SK-N-SH (cell line): ENCODE measurements around the gene MAD1L1. TPM values are rescaled to one million over a fixed set of nuclear protein-coding genes. Genes with fewer than 3 reads are reported as not detected.

Experiments used
- CTCF ChIA-PET: fragments of 300-600, 350-600 bp; formaldehyde crosslinking; extraction: SDS; loops from one replicate; lab custom pipeline; 2021; lab: Yijun Ruan, JAX
- POLR2A ChIA-PET: fragments of 350-600 bp; sonication (Branson Sonifier 250); formaldehyde crosslinking; extraction: SDS; loops from one replicate; lab custom pipeline; 2020; ENCODE audit warnings: antibody characterized with exemption, inconsistent platforms; lab: Yijun Ruan, JAX
- DNase-seq: peaks from one replicate; pipeline ENCODE4 v3.0.0; 2012
- H2AFZ ChIP-seq: fragments of 200-600 bp; sonication (generic); 2 replicates; pipeline ENCODE4 v1.8.1; 2016; ENCODE audit warnings: antibody characterized with exemption, mild to moderate bottlenecking, low read depth
- H3F3A ChIP-seq: fragments of 200-600 bp; sonication (generic); replicated peaks from 2 replicates; pipeline ENCODE3; 2016; ENCODE audit warnings: antibody characterized with exemption, mild to moderate bottlenecking; ENCODE audit not compliant: insufficient read depth
- H3K27ac ChIP-seq, 2 experiments: fragments of 200-500 bp in 1 of 2; fragments of 200-600 bp in 1 of 2; sonication (Bioruptor generic) in 1 of 2; sonication (generic), shearing (Covaris generic) in 1 of 2; 2 replicates each; pipeline versions ENCODE4 v1.5.1 to v1.6.1; 2014 to 2016; ENCODE audit warnings: low read depth in 2 of 2, inconsistent platforms in 1 of 2, low read length in 1 of 2, mild to moderate bottlenecking in 1 of 2, mixed read lengths in 1 of 2
- H3K27me3 ChIP-seq: fragments of 200-600 bp; sonication (generic), shearing (Covaris generic); 2 replicates; pipeline ENCODE4 v1.6.1; 2016; ENCODE audit warnings: mixed run types; ENCODE audit not compliant: insufficient read depth
- H3K36me3 ChIP-seq, 2 experiments: fragments of 200-500 bp in 1 of 2; fragments of 200-600 bp in 1 of 2; sonication (Bioruptor generic) in 1 of 2; sonication (generic) in 1 of 2; replicated peaks in 1 of 2; 2 replicates each; pipeline versions ENCODE3 to v1.5.1; 2014 to 2016; ENCODE audit warnings: low read length in 1 of 2, mild to moderate bottlenecking in 1 of 2; ENCODE audit not compliant: insufficient read depth in 2 of 2, control insufficient read depth in 1 of 2
- H3K4me1 ChIP-seq, 2 experiments: fragments of 200-500 bp in 1 of 2; fragments of 200-600 bp in 1 of 2; sonication (Bioruptor generic) in 1 of 2; sonication (generic), shearing (Covaris generic) in 1 of 2; 2 replicates each; pipeline versions ENCODE4 v1.5.1 to v1.6.1; 2014 to 2016; ENCODE audit warnings: low read depth in 1 of 2, low read length in 1 of 2, mixed run types in 1 of 2; ENCODE audit not compliant: insufficient read depth in 2 of 2, control insufficient read depth in 1 of 2
- H3K4me2 ChIP-seq: fragments of 200-600 bp; sonication (generic), shearing (Covaris generic); 2 replicates; pipeline ENCODE4 v1.6.1; 2017; ENCODE audit warnings: mixed run types
- H3K4me3 ChIP-seq, 2 experiments: fragments of 200-500 bp in 1 of 2; fragments of 200-600 bp in 1 of 2; sonication (Bioruptor generic) in 1 of 2; sonication (generic), shearing (Covaris generic) in 1 of 2; 2 replicates each; pipeline versions ENCODE4 v1.5.1 to v1.8.1; 2014 to 2016; ENCODE audit warnings: low read depth in 2 of 2, inconsistent platforms in 1 of 2, low read length in 1 of 2, mild to moderate bottlenecking in 1 of 2, mixed read lengths in 1 of 2, moderate library complexity in 1 of 2
- H3K79me2 ChIP-seq: fragments of 200-600 bp; sonication (generic); 2 replicates; pipeline ENCODE4 v1.8.1; 2017; ENCODE audit warnings: mild to moderate bottlenecking; ENCODE audit not compliant: insufficient read depth
- H3K9ac ChIP-seq: fragments of 200-600 bp; sonication (generic); 2 replicates; pipeline ENCODE4 v1.6.1; 2017; ENCODE audit warnings: mixed run types
- H3K9me2 ChIP-seq: fragments of 200-600 bp; sonication (generic); 2 replicates; pipeline ENCODE4 v1.6.1; 2017; ENCODE audit warnings: mixed run types
- H3K9me3 ChIP-seq: fragments of 200-600 bp; sonication (generic); 2 replicates; pipeline ENCODE4 v1.6.1; 2017; ENCODE audit warnings: mixed run types, mild to moderate bottlenecking, moderate library complexity
- H4K20me1 ChIP-seq: fragments of 200-600 bp; sonication (generic); 2 replicates; pipeline ENCODE4 v1.6.1; 2017; ENCODE audit warnings: mild to moderate bottlenecking, mixed run types; ENCODE audit not compliant: insufficient read depth
- ELF1 ChIP-seq: IDR thresholded peaks from 2 replicates; pipeline ENCODE4 v1.4.0; 2012
- FOSL2 ChIP-seq: IDR thresholded peaks from 2 replicates; pipeline ENCODE4 v1.4.0; 2012; ENCODE audit warnings: low read depth, mild to moderate bottlenecking, moderate library complexity, borderline replicate concordance
- GABPA ChIP-seq: IDR thresholded peaks from 2 replicates; pipeline ENCODE4 v1.4.0; 2012; ENCODE audit warnings: low read depth, mild to moderate bottlenecking
- MAX ChIP-seq: IDR thresholded peaks from 2 replicates; pipeline ENCODE4 v1.4.0; 2012; ENCODE audit warnings: low read depth
- MEF2A ChIP-seq: IDR thresholded peaks from 2 replicates; pipeline ENCODE4 v1.4.0; 2012; ENCODE audit warnings: low read depth, borderline replicate concordance
- MXI1 ChIP-seq: IDR thresholded peaks from 2 replicates; pipeline ENCODE4 v1.6.1; 2012; ENCODE audit warnings: mild to moderate bottlenecking, low read depth, low read length, improper control_type of control experiment
- NFIC ChIP-seq: IDR thresholded peaks from 2 replicates; pipeline ENCODE4 v1.4.0; 2012; ENCODE audit warnings: borderline replicate concordance
- NRF1 ChIP-seq: IDR thresholded peaks from 2 replicates; pipeline ENCODE4 v1.6.1; 2012; ENCODE audit warnings: low read depth, mild to moderate bottlenecking, low read length
- RAD21 ChIP-seq: IDR thresholded peaks from 2 replicates; pipeline ENCODE4 v1.6.1; 2012; ENCODE audit warnings: mild to moderate bottlenecking, low read length
- RCOR1 ChIP-seq: fragments of 150-350 bp; IDR thresholded peaks from 2 replicates; pipeline ENCODE4 v1.6.1; 2017; ENCODE audit warnings: antibody characterized with exemption, low read length
- REST ChIP-seq: IDR thresholded peaks from 2 replicates; pipeline ENCODE4 v1.6.1; 2012; ENCODE audit warnings: mild to moderate bottlenecking, low read depth, low read length, moderate library complexity
- RFX5 ChIP-seq: IDR thresholded peaks from 2 replicates; pipeline ENCODE4 v1.6.1; 2012; ENCODE audit warnings: mild to moderate bottlenecking, improper control_type of control experiment, low read length
- RXRA ChIP-seq: IDR thresholded peaks from 2 replicates; pipeline ENCODE4 v1.4.0; 2012; ENCODE audit warnings: low read depth, mild to moderate bottlenecking, borderline replicate concordance
- SIN3A ChIP-seq: IDR thresholded peaks from 2 replicates; pipeline ENCODE4 v1.6.1; 2012; ENCODE audit warnings: low read depth, mild to moderate bottlenecking, low read length, moderate library complexity, borderline replicate concordance
- SMC3 ChIP-seq: IDR thresholded peaks from 2 replicates; pipeline ENCODE4 v1.6.1; 2012; ENCODE audit warnings: low read depth, low read length, improper control_type of control experiment
- TAF1 ChIP-seq: IDR thresholded peaks from 2 replicates; pipeline ENCODE4 v1.6.1; 2012; ENCODE audit warnings: low read depth, mild to moderate bottlenecking, low read length, moderate library complexity, borderline replicate concordance
- TEAD4 ChIP-seq: IDR thresholded peaks from 2 replicates; pipeline ENCODE4 v1.4.0; 2012; ENCODE audit warnings: mild to moderate bottlenecking, borderline replicate concordance; ENCODE audit not compliant: insufficient read depth
- USF1 ChIP-seq: IDR thresholded peaks from 2 replicates; pipeline ENCODE4 v1.4.0; 2012; ENCODE audit warnings: low read depth, borderline replicate concordance
- USF2 ChIP-seq: fragments of 150-350 bp; IDR thresholded peaks from 2 replicates; pipeline ENCODE4 v1.6.1; 2017; ENCODE audit warnings: antibody characterized with exemption, low read length, low read depth, borderline replicate concordance
- ZBTB33 ChIP-seq: IDR thresholded peaks from 2 replicates; pipeline ENCODE4 v1.4.0; 2012; ENCODE audit warnings: low read depth, borderline replicate concordance
- WGBS: methylation state at CpG from one replicate; pipeline ENCODE4 v1.1.6; 2017; ENCODE audit warnings: low lambda C conversion rate; 5-methylcytosine and 5-hydroxymethylcytosine counted together
- polyA plus RNA-seq, 3 experiments: library from polyadenylated mRNA; depleted of rRNA; stranded (reverse); fragments of >200 nt; gene quantifications; 2 replicates each; pipeline ENCODE4 v1.2.3, GENCODE V29; 2012

Gene MAD1L1
- polyA plus RNA-seq, 1 of the 3 experiments (the other 2 are of a cell fraction), result 46.2 TPM

- no peak for TF ChIP-seq USF2
- TF ChIP-seq SIN3A, result no peak
- no peak for TF ChIP-seq ELF1
- TF ChIP-seq ZBTB33, result no peak
- no peak for TF ChIP-seq GABPA
- TF ChIP-seq TEAD4, result no peak
- no peak for TF ChIP-seq MAX
- TF ChIP-seq MXI1, result no peak
- no peak for TF ChIP-seq MEF2A
- no peak for TF ChIP-seq RFX5
- no peak for TF ChIP-seq NRF1
- no peak for TF ChIP-seq NFIC
- no peak for TF ChIP-seq SMC3
- no peak for TF ChIP-seq REST
- no peak for TF ChIP-seq RCOR1
- TF ChIP-seq FOSL2, result no peak
- no peak for TF ChIP-seq RAD21
- TF ChIP-seq USF1, result no peak
- TF ChIP-seq TAF1, result no peak
- no peak for TF ChIP-seq RXRA
- ChIA-PET CTCF (interaction anchor here (0.6 to 1.2 kb wide), 2 partner anchors 16 to 26 kb away, joined by 3 read pairs; no protein-coding TSS in a partner anchor), POLR2A (no interaction called here)
- no peaks in the 10 kb centered on the region for H3K9me3 ChIP-seq
- no peaks in the 10 kb centered on the region for H4K20me1 ChIP-seq
- DNase-seq, result no peak
- no peak overlapping the region for H3K9ac ChIP-seq
- no peaks in the 10 kb centered on the region for H3K36me3 ChIP-seq
- H3K4me2 ChIP-seq, result no peak overlapping the region
- H3K4me3 ChIP-seq, result no peak overlapping the region
- H3K4me1 ChIP-seq, result peaks cover 0 to 8% of the 10 kb centered on the region in 2 experiments; a peak in 1 of 4 replicates
- no peaks in the 10 kb centered on the region for H3K9me2 ChIP-seq
- no peak overlapping the region for H3K27ac ChIP-seq
- no peaks in the 10 kb centered on the region for H3K27me3 ChIP-seq
- H3F3A ChIP-seq, result peaks cover 4% of the 10 kb centered on the region
- H3K79me2 ChIP-seq, result no peaks in the 10 kb centered on the region
- no peak overlapping the region for H2AFZ ChIP-seq
- 95% methylated on average over 16 of the region's 21 CpGs for WGBS
These were observed 297.4 kb downstream of the MAD1L1 start for GRCh38 chr7:1935176-1936005.
